SU-DHL-6 (cell line): ENCODE data around the gene EBP.
"Not testable (repeated sequence)": the region's sequence is repeated elsewhere in the genome, so short reads cannot be mapped to it uniquely, and the experiment has no call there.

Experiments
- H2AFZ ChIP-seq: fragments of 200-600 bp; sonication (generic); 2 replicates; pipeline ENCODE4 v1.6.1; 2014; ENCODE audit warnings: low read depth, mild to moderate bottlenecking, moderate library complexity, mixed read lengths, antibody characterized with exemption, low read length; ENCODE audit not compliant: severe bottlenecking
- H3F3A ChIP-seq: fragments of 200-600 bp; shearing (Covaris generic); 2 replicates; pipeline ENCODE4 v1.6.0; 2016; ENCODE audit warnings: antibody characterized with exemption, mild to moderate bottlenecking; ENCODE audit not compliant: insufficient read depth
- H3K27ac ChIP-seq: fragments of 200-600 bp; sonication (generic); 2 replicates; pipeline ENCODE4 v1.5.1; 2016; ENCODE audit warnings: low read depth, mild to moderate bottlenecking, low read length, moderate library complexity, mixed read lengths
- H3K27me3 ChIP-seq: fragments of 200-600 bp; sonication (generic), shearing (Covaris generic); 2 replicates; pipeline ENCODE4 v1.6.0; 2014; ENCODE audit warnings: mild to moderate bottlenecking, low read length
- H3K36me3 ChIP-seq: fragments of 200-600 bp; sonication (generic); 2 replicates; pipeline ENCODE4 v1.6.1; 2014; ENCODE audit warnings: mild to moderate bottlenecking, low read length, mixed read lengths
- H3K4me2 ChIP-seq: fragments of 300-600, 200-600 bp; shearing (Covaris generic), sonication (generic); 2 replicates; pipeline ENCODE4 v1.6.0; 2014; ENCODE audit warnings: low read length, low read depth, mild to moderate bottlenecking; ENCODE audit not compliant: poor library complexity, severe bottlenecking
- H3K4me3 ChIP-seq: fragments of 200-600 bp; sonication (generic); 2 replicates; pipeline ENCODE4 v1.5.1; 2014; ENCODE audit warnings: antibody characterized with exemption, low read length, mild to moderate bottlenecking, mixed read lengths; ENCODE audit not compliant: insufficient read depth, poor library complexity, severe bottlenecking
- H3K79me2 ChIP-seq: fragments of 200-600 bp; sonication (generic); 2 replicates; pipeline ENCODE4 v1.6.1; 2014; ENCODE audit warnings: mild to moderate bottlenecking, low read length, moderate library complexity; ENCODE audit not compliant: insufficient read depth
- H3K9ac ChIP-seq: fragments of 200-600 bp; sonication (generic); 2 replicates; pipeline ENCODE4 v1.7.0; 2014; ENCODE audit warnings: mild to moderate bottlenecking, low read length
- H3K9me2 ChIP-seq: fragments of 200-600 bp; sonication (generic); replicated peaks from 2 replicates; pipeline ENCODE4 v1.6.1; 2014; ENCODE audit warnings: low read length; ENCODE audit not compliant: insufficient read depth
- H3K9me3 ChIP-seq: fragments of 200-600 bp; sonication (generic); 2 replicates; pipeline ENCODE4 v1.6.1; 2014; ENCODE audit warnings: low read length, mixed read lengths; ENCODE audit not compliant: insufficient read depth
- H4K20me1 ChIP-seq: fragments of 200-600 bp; sonication (generic); 2 replicates; pipeline ENCODE4 v1.6.1; 2014; ENCODE audit warnings: low read depth, mild to moderate bottlenecking, antibody characterized with exemption, low read length, moderate library complexity, mixed read lengths
- EZH2phosphoT487 ChIP-seq: fragments of 200-600 bp; sonication (generic), shearing (Covaris generic); conservative IDR thresholded peaks from 2 replicates; pipeline ENCODE4 v1.6.1; 2018; ENCODE audit warnings: mild to moderate bottlenecking, antibody characterized with exemption, low read length, moderate library complexity, mixed read lengths
- TF ChIP-seq, protein P1 (sequence below): fragments of 200-600 bp; sonication (generic); IDR thresholded peaks from one replicate; pipeline ENCODE4 v1.5.1; 2017; ENCODE audit warnings: antibody characterized with exemption, mild to moderate bottlenecking, low read length, moderate library complexity; ENCODE audit not compliant: insufficient read depth, poor library complexity, severe bottlenecking

EBP gene

DNA sequence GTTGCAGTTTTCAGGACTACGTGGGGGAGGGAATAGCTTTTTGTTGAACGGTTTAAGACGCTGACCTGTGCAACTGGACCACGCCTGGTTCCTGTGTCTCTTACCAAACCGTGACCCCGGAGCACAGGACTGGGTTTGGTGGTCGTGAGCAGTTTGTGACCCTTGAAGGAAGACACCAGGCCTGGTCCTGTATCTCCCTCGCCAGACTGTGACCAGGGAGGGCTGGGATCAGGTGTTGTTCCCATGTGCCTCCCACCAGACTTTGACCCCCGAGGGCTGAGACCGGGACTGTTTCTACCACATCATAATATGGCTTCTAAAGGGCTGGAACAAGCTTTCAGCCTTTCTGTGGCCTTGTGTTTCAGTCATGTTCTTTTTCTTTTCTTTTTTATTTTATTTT, 683 bp downstream of the EBP start:
- Histone ChIP-seq H3K27me3 (no peaks in the 10 kb centered on the region), H3K36me3 (0 out of 2 replicates have a peak, but pooled peaks cover 5% of the 10 kb centered on the region), H3K4me2 (peak overlapping the region; percentile 69), H3K9me3 (no peaks in the 10 kb centered on the region), H3K27ac (peak overlapping the region; percentile 82), H3K79me2 (peaks cover 27% of the 10 kb centered on the region), H3F3A (peaks cover 13% of the 10 kb centered on the region; the same call in 1 of the 2 replicates), H2AFZ (no peak overlapping the region), H4K20me1 (no peaks in the 10 kb centered on the region), H3K9me2 (no peaks in the 10 kb centered on the region), H3K4me3 (peak overlapping the region; percentile 82), H3K9ac (peak overlapping the region; percentile 96)
- TF ChIP-seq EZH2phosphoT487: no peak
- TF ChIP-seq, protein P1, sequence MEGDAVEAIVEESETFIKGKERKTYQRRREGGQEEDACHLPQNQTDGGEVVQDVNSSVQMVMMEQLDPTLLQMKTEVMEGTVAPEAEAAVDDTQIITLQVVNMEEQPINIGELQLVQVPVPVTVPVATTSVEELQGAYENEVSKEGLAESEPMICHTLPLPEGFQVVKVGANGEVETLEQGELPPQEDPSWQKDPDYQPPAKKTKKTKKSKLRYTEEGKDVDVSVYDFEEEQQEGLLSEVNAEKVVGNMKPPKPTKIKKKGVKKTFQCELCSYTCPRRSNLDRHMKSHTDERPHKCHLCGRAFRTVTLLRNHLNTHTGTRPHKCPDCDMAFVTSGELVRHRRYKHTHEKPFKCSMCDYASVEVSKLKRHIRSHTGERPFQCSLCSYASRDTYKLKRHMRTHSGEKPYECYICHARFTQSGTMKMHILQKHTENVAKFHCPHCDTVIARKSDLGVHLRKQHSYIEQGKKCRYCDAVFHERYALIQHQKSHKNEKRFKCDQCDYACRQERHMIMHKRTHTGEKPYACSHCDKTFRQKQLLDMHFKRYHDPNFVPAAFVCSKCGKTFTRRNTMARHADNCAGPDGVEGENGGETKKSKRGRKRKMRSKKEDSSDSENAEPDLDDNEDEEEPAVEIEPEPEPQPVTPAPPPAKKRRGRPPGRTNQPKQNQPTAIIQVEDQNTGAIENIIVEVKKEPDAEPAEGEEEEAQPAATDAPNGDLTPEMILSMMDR: no peak

DNA sequence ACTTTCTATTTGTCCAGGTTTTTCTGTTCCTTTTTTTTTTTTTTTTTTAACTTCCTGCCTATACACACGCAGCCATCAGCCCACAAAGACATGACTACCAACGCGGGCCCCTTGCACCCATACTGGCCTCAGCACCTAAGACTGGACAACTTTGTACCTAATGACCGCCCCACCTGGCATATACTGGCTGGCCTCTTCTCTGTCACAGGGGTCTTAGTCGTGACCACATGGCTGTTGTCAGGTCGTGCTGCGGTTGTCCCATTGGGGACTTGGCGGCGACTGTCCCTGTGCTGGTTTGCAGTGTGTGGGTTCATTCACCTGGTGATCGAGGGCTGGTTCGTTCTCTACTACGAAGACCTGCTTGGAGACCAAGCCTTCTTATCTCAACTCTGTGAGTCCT, 2.1 kb downstream of the EBP start:
- Histone ChIP-seq H3K9me2 (no peaks in the 10 kb centered on the region), H3K79me2 (peaks cover 27% of the 10 kb centered on the region), H4K20me1 (no peaks in the 10 kb centered on the region), H3K36me3 (0 out of 2 replicates have a peak, but pooled peaks cover 5% of the 10 kb centered on the region), H3K27ac (no peak overlapping the region), H3K9ac (no peak overlapping the region), H3K4me2 (peak overlapping the region; percentile 10), H3K4me3 (no peak overlapping the region), H2AFZ (no peak overlapping the region), H3K27me3 (no peaks in the 10 kb centered on the region), H3K9me3 (no peaks in the 10 kb centered on the region), H3F3A (peaks cover 11% of the 10 kb centered on the region; the same call in 1 of the 2 replicates)
- TF ChIP-seq, protein P1: no peak
- TF ChIP-seq EZH2phosphoT487: no peak

DNA sequence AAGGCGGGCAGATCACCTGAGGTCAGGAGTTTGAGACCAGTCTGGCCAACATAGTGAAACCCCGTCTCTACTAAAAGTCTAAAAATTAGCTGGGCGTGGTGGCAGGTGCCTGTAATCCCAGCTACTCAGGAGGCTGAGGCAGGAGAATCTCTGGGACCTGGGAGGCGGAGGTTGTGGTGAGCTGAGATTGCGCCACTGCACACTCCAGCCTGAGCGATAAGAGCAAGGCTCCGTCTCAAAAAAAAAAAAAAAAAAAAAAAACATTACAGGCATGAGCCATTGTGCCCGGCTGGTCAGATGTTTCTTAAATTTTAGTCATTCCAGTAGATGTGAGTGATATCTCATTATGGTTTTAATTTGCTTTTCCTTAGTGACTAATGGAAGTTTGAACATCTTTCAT, 4.2 kb downstream of the EBP start:
- H3K79me2 ChIP-seq: peaks cover 27% of the 10 kb centered on the region
- H3K4me2 ChIP-seq, H3K4me3 ChIP-seq, H4K20me1 ChIP-seq, H3K27ac ChIP-seq, H3K27me3 ChIP-seq, H3K9me3 ChIP-seq, H3F3A ChIP-seq, H3K36me3 ChIP-seq, H2AFZ ChIP-seq, H3K9me2 ChIP-seq, H3K9ac ChIP-seq: not testable (repeated sequence)

DNA sequence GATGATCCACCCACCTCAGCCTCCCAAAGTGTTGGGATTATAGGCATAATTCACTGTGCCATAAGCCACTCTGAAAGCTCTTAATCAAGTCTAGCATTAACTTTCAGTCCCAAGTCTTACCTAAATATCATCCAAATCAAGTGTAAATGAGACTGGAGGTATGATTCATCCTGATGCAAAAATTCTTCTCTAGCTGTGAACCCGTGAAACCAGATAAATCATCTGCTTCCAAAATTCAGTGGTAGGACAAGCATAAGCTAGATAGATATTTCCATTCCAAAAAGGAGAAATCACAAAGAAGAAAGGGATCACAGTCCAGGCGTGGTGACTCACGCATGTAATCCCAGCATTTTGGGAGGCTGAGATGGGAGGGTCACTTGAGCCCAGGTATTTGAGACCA, 9.1 kb downstream of the EBP start:
- no peak overlapping the region for H3K27ac ChIP-seq
- no peak overlapping the region for H3K4me2 ChIP-seq
- H3K27me3 ChIP-seq: no peaks in the 10 kb centered on the region
- no peaks in the 10 kb centered on the region for H3K79me2 ChIP-seq
- no peaks in the 10 kb centered on the region for H3K36me3 ChIP-seq
- no peak overlapping the region for H2AFZ ChIP-seq
- H3K9ac ChIP-seq: no peak overlapping the region
- H3F3A ChIP-seq: 0 out of 2 replicates have a peak, but pooled peaks cover 3% of the 10 kb centered on the region
- TF ChIP-seq, protein P1: no peak
- no peak for TF ChIP-seq EZH2phosphoT487
- H3K4me3 ChIP-seq: no peak overlapping the region
- no peaks in the 10 kb centered on the region for H3K9me2 ChIP-seq
- no peaks in the 10 kb centered on the region for H4K20me1 ChIP-seq
- no peaks in the 10 kb centered on the region for H3K9me3 ChIP-seq
